Measurements from ENCODE around the gene AP1G2. TPM values are rescaled to one million over a fixed set of nuclear protein-coding genes. Genes with fewer than 3 reads are reported as not detected.

The AP1G2 gene
- total and polyA plus RNA-seq, 8 donors, result 39.1 to 531 (median 189) TPM

Other genes with a start within 250 kb of the AP1G2 start
- gene PABPN1, start 246.3 kb downstream of the AP1G2 start, total RNA-seq, result 100 to 1,000 TPM in 2 of 5 donors, 10 to 100 TPM in 3; 24.5 to 152 (median 70.5) TPM
- gene PABPN1, start 246.3 kb downstream of the AP1G2 start, polyA plus RNA-seq, result 100 to 1,000 TPM; 131 to 190 (median 147) TPM
- gene SLC22A17, start 214.9 kb downstream of the AP1G2 start, total RNA-seq, result 10 to 100 TPM; 14.1 to 33.3 (median 22.3) TPM
- gene SLC22A17, start 214.9 kb downstream of the AP1G2 start, polyA plus RNA-seq, result 10 to 100 TPM in 2 of 3 donors, 1 to 10 TPM in 1; 7.0 to 18.3 (median 12.5) TPM
- 1 to 10 TPM; 3.1 to 9.6 (median 5.5) TPM for gene EFS, start 202.6 kb downstream of the AP1G2 start, total RNA-seq
- 10 to 100 TPM in 1 of 3 donors, 1 to 10 TPM in 2; 3.4 to 20.6 (median 6.8) TPM for gene EFS, start 202.6 kb downstream of the AP1G2 start, polyA plus RNA-seq
- not detected for gene IL25, start 195.0 kb downstream of the AP1G2 start, total RNA-seq
- not detected for gene IL25, start 195.0 kb downstream of the AP1G2 start, polyA plus RNA-seq
- gene CMTM5, start 190.7 kb downstream of the AP1G2 start, total RNA-seq, result 1 to 10 TPM in 1 of 5 donors, not detected in 4; 1.3 TPM
- 1 to 10 TPM in 1 of 3 donors, under 1 TPM in 2; 0.61 to 1.3 (median 0.87) TPM for gene CMTM5, start 190.7 kb downstream of the AP1G2 start, polyA plus RNA-seq
- gene MYH6, start 159.5 kb downstream of the AP1G2 start, total RNA-seq, result under 1 TPM in 1 of 5 donors, not detected in 4; 0.37 TPM
- gene MYH6, start 159.5 kb downstream of the AP1G2 start, polyA plus RNA-seq, result 1 to 10 TPM in 2 of 3 donors, under 1 TPM in 1; 0.50 to 3.2 (median 1.4) TPM
- under 1 TPM in 1 of 5 donors, not detected in 4; 0.73 TPM for gene MYH7, start 132.1 kb downstream of the AP1G2 start, total RNA-seq
- gene MYH7, start 132.1 kb downstream of the AP1G2 start, polyA plus RNA-seq, result 1 to 10 TPM in 2 of 3 donors, under 1 TPM in 1; 0.23 to 4.9 (median 4.0) TPM
- gene NGDN, start 98.1 kb downstream of the AP1G2 start, total RNA-seq, result 10 to 100 TPM in 4 of 5 donors, 1 to 10 TPM in 1; 3.5 to 72.7 (median 20.3) TPM
- gene NGDN, start 98.1 kb downstream of the AP1G2 start, polyA plus RNA-seq, result 10 to 100 TPM; 27.6 to 38.5 (median 35.7) TPM
- gene ZFHX2, start 16.0 kb downstream of the AP1G2 start, total RNA-seq, result 1 to 10 TPM in 1 of 5 donors, under 1 TPM in 4; under 0.01 to 2.9 (median 0.43) TPM
- 1 to 10 TPM in 1 of 3 donors, under 1 TPM in 1, not detected in 1; 0.68 to 1.1 TPM for gene ZFHX2, start 16.0 kb downstream of the AP1G2 start, polyA plus RNA-seq
- 100 to 1,000 TPM in 1 of 5 donors, 10 to 100 TPM in 3, 1 to 10 TPM in 1; 8.5 to 170 (median 20.6) TPM for gene THTPA, start 11.5 kb downstream of the AP1G2 start, total RNA-seq
- gene THTPA, start 11.5 kb downstream of the AP1G2 start, polyA plus RNA-seq, result 10 to 100 TPM in 2 of 3 donors, 1 to 10 TPM in 1; 8.6 to 16.7 (median 15.9) TPM
- 1 to 10 TPM in 1 of 5 donors, under 1 TPM in 2, not detected in 2; 0.43 to 1.1 (median 0.58) TPM for gene JPH4, start 11.0 kb upstream of the AP1G2 start, total RNA-seq
- gene JPH4, start 11.0 kb upstream of the AP1G2 start, polyA plus RNA-seq, result under 1 TPM; 0.15 to 0.50 (median 0.30) TPM
- 10 to 100 TPM in 1 of 5 donors, 1 to 10 TPM in 1, not detected in 3; 4.6 to 19.6 TPM for gene DHRS2, start 68.6 kb upstream of the AP1G2 start, total RNA-seq
- gene DHRS2, start 68.6 kb upstream of the AP1G2 start, polyA plus RNA-seq, result 1 to 10 TPM; 3.7 to 9.7 (median 6.7) TPM